Measurements from ENCODE around the gene TOR1B.

DNA sequence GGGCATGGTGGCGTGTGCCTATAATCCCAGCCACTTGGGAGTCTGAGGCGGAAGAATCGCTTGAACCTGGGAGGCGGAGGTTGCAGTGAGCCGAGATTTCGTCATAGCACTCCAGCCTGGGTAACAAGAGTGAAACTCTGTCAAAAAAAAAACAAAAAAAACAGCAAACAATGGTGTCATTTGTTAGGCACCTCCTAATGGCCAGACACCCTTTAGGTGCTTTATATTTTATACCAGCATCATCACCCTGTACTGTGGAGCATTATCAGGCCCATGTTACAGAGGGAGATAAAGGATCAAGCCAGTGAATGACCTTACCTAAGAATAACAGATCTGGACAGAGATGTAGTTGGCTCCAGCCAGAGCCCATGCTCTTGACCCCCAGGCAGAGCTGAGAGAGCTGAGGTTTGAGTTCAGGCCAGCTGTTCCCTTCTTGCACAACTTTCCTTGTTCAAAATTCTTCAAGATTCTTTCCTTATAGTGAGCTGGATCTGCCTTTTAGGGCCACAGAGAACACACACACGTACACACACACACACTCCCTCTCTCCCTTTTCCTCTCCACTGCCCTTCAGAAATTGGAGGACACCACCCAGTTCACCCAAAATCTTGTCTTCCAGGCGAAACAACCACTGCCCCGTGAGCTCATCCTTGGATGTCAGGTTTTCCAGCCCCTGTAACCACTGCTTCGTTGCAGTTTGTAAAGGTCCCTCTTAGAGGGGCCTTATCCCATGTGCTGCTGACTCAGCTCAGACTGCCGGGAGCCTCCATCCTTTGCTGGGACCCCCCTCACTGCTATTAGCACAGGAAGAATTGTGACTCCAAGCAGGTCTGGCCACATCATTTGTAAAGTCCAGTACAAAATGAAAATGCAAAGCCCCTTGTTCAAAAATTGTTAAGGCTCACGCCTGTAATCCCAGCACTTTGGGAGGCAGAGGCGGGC lies 39.7 kb upstream of the TOR1B start:
- TF ChIP-seq ESRRG (CRISPR knock-in tag; IDR thresholded peaks at IDR 0.05) (no peak), ZNF70 (CRISPR knock-in tag; IDR thresholded peaks at IDR 0.05) (no peak)
